Glomerular endothelial cell (primary cell): ENCODE data around the gene TM9SF2. TPM values are rescaled to one million over a fixed set of nuclear protein-coding genes. Genes with fewer than 3 reads are reported as not detected.
"Not testable (repeated sequence)": the region's sequence is repeated elsewhere in the genome, so short reads cannot be mapped to it uniquely, and the experiment has no call there.

Experiments used
- DNase-seq: peaks from one replicate; pipeline ENCODE4 v3.0.0-alpha.2; 2011; ENCODE audit warnings: low read depth, low spot score; ENCODE audit errors: extremely low read depth
- total RNA-seq: library from RNA; depleted of rRNA; stranded (reverse); fragments of >200 nt; gene quantifications from 2 replicates; pipeline ENCODE4 v1.2.3, GENCODE V29; 2015

TM9SF2 gene, protein sequence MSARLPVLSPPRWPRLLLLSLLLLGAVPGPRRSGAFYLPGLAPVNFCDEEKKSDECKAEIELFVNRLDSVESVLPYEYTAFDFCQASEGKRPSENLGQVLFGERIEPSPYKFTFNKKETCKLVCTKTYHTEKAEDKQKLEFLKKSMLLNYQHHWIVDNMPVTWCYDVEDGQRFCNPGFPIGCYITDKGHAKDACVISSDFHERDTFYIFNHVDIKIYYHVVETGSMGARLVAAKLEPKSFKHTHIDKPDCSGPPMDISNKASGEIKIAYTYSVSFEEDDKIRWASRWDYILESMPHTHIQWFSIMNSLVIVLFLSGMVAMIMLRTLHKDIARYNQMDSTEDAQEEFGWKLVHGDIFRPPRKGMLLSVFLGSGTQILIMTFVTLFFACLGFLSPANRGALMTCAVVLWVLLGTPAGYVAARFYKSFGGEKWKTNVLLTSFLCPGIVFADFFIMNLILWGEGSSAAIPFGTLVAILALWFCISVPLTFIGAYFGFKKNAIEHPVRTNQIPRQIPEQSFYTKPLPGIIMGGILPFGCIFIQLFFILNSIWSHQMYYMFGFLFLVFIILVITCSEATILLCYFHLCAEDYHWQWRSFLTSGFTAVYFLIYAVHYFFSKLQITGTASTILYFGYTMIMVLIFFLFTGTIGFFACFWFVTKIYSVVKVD
- total RNA-seq = 112 and 119 TPM in 2 replicates

DNA sequence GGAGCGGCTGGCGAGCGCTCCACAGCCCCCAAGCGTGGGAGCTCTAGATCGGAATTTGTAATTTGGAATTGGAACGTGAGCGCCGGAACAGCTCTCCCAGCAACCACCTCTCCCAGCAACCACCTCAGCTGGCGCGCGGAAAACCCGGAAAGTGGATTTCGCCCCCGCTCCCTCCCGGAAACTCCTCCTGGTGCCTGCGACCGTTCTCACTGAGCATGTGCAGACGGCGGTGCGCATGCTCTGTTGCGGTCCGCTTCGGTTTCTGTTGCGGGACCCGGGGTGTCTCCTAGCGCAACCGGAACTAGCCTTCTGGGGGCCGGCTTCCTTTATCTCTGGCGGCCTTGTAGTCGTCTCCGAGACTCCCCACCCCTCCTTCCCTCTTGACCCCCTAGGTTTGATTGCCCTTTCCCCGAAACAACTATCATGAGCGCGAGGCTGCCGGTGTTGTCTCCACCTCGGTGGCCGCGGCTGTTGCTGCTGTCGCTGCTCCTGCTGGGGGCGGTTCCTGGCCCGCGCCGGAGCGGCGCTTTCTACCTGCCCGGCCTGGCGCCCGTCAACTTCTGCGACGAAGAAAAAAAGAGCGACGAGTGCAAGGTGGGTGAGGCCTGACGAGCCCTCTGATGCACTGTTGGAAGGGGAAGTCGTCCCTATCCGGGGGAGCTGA lies at the start of gene TM9SF2:
TM9SF2 (plus strand) TSS at position 289 of the 664 bp plus-strand sequence; CDS start at position 424, 135 bp downstream.
- DNase-seq = no peak

DNA sequence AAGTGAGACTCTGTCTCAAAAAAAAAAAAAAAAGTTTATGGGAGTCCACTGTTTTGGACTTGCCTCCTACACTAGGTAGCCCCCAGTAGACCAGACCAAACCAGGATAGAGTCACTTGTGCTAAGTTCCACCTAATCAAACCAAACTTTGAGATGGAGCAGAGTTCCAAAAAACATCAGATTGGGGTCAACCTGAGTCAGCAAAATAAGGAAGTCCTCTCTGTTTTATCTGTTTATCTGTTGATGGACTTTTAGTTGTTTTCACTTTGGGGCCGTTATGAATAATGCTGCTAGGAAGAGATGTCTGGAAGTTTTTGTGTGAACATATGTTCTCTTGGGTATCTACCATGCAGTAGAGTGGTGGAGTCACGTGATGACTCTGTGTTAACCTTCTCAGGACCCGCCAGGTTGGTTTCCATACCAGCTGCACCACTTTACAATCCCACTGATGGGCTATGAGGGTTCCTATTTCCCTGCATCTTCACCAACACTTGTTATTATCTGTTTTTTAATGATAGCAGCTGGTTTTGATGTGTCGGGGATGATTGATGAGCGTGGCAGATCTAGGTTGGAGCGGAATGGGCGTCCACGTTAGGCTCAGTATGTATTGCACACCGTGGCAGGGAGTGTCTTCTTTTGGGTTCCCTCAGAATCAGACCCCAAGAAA lies 46.6 kb upstream of the TM9SF2 start:
- no peak for DNase-seq

GRCh38 chr13:99459099-99459850 lies 42.0 kb upstream of the TM9SF2 start:
- no peak for DNase-seq

GRCh38 chr13:99460802-99461201 lies 40.5 kb upstream of the TM9SF2 start:
- not testable (repeated sequence) for DNase-seq

- DNase-seq = no peak
Measured at GRCh38 chr13:99463646-99464397, 37.5 kb upstream of the TM9SF2 start.

GRCh38 chr13:99464441-99464949 lies 36.8 kb upstream of the TM9SF2 start:
- DNase-seq = no peak

GRCh38 chr13:99465454-99465853 lies 35.8 kb upstream of the TM9SF2 start:
- DNase-seq = no peak

- DNase-seq = no peak
Measured at GRCh38 chr13:99467764-99468163, 33.5 kb upstream of the TM9SF2 start.

GRCh38 chr13:99469041-99469440 lies 32.2 kb upstream of the TM9SF2 start:
- DNase-seq = no peak

- DNase-seq = no peak
Measured at GRCh38 chr13:99470027-99470426, 31.2 kb upstream of the TM9SF2 start.

DNA sequence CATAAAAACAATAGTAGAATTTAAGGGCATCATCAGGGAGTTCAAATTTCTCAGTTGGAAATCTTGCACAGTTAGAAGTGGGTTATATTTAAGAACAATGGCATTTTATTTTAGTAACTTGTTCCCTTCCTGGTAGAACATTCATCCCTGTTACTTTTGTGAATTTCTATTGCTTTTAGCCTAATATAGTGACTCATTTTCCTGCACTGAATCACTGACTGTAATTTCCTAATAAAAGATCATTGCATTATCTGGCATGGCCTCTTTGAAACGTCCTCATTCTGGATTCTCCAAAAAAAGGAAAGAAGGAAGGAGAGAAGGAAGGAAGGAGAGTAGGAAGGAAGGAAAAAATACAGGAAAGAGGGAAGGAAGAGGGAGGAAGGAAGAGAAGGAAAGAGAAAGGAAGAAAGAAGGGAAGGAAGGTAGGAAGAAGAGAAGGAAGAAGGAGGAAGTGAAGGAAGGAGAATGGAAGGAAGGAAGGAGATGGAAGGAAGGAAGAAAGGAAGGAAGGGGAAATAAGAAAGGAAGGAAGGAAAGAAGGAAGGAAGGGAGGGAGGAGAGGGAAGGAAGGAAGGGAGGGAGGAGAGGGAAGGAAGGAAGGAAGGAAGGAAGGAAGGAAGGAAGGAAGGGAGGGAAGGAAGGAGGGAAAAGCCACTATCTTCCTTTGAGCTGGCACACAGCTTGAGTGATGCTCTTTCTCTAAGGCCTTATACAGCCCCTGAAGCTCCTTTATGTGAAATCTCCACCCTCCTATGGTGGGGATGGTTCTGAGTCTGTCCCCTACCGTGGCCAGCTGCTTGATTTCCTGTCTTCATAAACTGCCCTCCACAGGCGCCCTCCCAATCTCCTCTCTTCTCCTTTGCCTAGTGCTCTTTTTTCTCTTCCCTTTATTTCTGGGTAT lies 29.8 kb upstream of the TM9SF2 start:
- DNase-seq = peak; percentile 5

- DNase-seq = no peak
Measured at GRCh38 chr13:99472122-99472440, 29.2 kb upstream of the TM9SF2 start.

DNA sequence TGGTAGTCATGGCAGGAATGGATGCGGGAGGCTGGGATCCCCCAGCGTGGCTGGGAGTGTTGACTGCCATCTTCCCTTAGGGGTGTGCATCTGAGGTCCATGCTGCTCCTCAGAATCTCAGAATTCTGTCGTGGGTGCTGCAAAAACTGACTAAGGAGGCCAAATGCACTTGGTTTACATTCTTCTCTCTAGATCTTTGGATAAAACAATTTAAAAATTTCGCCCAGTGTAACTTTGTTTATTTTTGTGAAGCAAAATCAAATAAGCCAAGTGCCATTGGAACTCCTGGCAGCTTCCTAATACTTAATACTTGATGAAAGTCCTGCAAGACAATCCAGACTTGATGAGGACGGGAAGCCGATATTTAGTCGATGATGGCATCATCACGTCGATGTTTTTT lies 27.8 kb upstream of the TM9SF2 start:
- no peak for DNase-seq

DNA sequence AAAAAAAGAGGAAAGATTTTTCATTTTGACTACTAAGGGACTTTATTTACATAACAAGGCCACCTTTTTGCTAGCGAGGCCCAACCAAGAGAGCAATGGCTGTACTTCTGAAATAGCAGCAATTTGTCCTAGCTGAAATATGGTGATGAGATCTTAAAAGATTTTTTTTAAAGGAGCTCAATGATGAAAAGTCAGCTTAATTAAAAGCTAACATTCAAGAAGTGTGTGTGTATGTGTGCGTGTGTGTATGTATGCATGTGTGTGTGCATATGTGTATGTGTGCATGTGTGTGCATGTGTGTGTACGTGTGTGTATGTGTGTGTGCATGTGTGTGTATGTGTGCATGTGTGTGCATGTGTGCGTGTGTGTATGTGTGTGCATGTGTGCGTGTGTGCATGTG lies 24.6 kb upstream of the TM9SF2 start:
- no peak for DNase-seq

GRCh38 chr13:99477493-99477892 lies 23.8 kb upstream of the TM9SF2 start:
- no peak for DNase-seq

GRCh38 chr13:99481366-99481765 lies 19.9 kb upstream of the TM9SF2 start:
- DNase-seq = no peak

DNA sequence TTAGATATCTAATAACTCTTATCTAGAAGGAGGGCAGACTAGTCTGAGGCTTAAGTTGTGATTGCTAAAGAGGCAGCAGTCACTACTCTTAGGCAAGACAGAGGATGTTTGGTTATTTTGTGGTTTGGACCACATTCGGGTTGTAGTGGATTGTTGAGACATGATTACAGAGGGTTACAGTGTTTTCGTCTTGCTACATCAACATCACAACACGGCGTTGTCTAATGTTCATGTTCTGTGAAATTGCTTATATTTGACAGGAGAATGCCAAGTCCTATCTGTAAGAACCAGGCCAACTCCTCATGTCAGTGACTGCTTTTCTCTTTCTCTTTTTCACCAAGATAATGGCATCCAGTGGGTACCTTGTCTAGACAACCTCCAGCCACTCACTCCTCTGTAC lies 16.8 kb upstream of the TM9SF2 start:
- no peak for DNase-seq

DNA sequence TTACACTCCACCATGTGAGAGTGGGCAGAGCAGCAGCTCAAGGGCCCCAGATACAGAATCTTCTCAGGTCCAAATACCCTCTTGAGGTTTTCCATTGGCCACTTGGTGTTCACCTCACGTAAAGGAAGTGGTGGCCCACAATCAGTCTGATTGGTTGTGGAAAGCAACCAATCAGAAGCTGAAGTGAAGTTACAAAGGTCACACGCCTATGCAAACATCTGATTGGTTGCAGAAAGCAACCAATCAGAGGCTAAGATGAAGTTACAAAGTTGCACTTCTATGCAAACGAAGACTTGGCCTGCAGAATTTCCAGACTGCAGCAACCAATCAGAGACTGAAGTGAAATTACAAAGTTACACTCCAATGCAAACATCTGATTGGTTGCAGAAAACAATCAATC lies 14.3 kb upstream of the TM9SF2 start:
- no peak for DNase-seq

- DNase-seq = no peak
Measured at GRCh38 chr13:99489028-99489427, 12.2 kb upstream of the TM9SF2 start.
